Epithelial cell of prostate (primary cell): ENCODE measurements around the gene CISH.

ENCODE experiments used
- DNase-seq: peaks from one replicate; pipeline ENCODE4 v3.0.0-alpha.2; 2011; ENCODE audit warnings: low read depth, low spot score
- H3K27ac ChIP-seq: fragments of 450-650 bp; 2 replicates; pipeline ENCODE4 v1.5.1; 2017; ENCODE audit warnings: mild to moderate bottlenecking

The CISH gene

DNA sequence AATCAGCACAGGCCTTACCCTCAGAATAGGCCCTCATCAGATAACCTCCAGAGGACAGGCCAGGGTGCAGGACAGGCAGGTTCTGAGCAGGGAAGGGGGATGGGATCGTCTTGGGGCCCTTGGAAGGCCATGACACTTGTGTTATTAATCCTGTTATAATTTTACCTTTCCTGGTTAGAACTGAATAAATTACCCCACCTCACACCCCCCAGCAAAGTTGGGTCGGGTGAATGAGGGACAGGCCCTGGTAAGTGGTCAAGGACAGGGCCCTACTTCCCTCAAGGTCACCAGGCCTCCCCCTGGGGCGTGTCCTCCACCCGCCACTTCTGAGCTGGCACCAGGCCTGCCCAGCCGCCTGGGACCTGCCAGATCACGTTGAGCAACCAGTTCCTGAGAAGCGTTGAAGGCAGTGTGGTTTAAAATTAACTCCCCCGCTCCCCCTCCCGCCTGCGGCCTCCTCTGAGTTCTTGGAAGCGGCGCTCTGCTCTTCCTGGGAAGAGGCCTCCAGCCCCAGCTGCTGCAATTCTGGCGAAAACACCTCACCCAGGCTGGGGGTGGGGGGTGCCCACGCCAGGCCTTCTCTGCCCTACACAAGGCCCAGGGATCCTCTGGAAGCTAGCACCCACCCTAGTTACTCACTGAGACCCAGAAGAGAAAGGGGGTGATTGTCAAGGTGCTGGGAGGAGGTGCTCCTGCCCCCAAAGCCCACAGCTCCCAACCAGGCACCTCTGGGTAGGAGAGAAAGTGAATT lies 10.6 kb downstream of the CISH start:
- DNase-seq: no peak
- peak overlapping the region; percentile 91 for H3K27ac ChIP-seq

DNA sequence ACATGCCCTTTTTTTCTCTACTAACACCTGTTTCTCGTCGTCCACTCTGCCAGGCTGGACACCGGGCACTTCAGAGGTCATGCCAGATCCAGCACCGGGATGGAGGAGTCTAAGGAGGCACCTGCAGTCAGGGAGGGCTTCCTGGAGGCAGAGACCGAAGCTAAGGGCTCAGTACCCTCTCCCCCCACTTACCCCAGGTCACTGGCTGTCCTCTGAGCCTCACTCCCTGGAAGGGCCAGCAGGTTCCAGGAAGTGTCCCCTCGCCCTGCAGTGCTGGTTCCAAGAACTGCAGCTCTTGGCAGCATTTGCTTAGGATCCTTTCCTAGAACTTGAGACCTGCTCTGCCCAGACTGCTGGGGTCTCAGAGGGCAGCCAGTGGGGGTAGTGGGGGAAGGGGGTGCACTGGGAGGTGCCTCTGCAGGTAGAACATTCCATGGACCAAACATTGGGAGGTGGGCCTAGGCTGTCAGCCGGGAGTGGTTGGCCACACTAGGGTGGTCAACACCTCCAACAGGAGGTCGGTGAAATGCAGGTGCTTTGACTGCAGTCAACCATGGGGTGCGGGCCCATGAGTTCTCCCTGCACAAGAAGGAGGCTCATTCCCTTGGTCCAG lies 11.3 kb downstream of the CISH start:
- H3K27ac ChIP-seq: no peak overlapping the region
- DNase-seq: no peak

DNA sequence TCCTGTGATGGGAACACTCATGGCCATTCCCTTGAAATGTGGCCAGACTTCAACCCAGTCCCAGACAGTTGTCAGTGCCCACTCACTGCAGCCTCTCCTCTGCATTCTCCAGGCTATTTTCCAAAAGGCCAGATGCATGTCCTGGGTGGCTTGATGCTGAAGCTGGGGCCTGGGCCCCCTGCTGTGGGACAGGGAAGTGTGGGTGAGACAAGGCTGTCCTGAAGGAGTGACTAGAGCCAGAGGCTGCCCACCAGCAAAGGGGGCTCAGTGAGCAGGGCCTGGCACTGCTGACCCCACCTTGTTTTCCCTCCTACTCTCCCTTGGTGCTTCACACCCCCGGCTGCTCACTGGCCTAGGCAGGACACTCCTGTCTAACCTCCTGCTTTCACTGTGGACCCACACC lies 11.9 kb downstream of the CISH start:
- no peak for DNase-seq
- no peak overlapping the region for H3K27ac ChIP-seq

DNA sequence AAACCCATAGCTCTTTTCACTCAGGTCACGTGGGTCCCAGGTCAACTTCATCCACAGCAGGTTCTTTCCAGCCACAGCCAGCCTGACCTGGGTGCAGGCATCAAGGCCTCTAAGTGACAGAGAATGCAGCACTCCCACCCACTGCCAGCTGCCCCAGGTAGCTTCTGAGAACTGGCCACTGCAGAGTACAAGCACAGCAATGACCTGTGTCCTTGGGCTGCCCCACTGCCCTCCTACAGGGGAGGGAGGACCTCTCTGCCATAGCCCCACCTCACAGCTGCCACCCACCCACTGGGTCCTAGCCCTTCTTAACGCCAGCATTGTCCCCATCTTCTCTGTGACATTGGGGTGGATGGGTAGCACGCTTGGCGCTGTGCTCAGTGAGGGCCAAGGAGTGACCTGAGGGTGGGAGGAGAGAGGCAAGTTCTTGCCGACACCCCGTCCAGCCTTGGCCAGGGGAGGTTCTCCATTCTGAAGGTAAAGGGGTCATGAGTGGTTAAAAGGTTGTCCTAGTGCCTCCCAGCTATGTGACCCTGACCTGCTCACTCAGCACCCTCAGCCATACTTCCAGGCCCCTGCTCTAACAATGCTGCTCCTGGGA lies 12.4 kb downstream of the CISH start:
- no peak for DNase-seq
- no peak overlapping the region for H3K27ac ChIP-seq

DNA sequence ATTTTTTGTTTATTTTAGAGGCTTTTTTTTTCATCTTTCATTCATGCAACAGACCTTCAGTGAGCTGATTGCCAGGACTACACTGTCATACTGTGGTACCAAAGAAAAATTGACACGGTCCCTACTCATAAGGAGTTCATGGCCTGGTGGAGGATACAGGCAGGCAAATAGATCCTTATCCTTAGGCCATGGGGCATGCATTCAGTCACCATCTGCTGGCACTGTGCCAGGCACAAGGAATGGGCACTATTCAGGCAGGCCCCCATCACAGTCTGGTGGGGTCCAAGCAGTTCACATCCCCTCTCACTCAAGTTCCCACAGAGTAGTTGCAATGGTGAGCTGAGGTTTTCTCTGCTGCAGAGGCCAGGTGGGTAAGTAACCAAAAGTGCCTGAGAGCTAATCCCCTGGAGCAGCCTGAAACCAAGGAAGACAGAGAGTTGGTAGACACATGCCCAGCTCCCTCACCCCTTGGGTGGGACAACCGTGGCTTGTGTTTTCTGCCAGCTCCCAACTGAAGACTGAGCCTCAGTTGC lies 17.3 kb downstream of the CISH start:
- no peak overlapping the region for H3K27ac ChIP-seq
- DNase-seq: no peak

DNA sequence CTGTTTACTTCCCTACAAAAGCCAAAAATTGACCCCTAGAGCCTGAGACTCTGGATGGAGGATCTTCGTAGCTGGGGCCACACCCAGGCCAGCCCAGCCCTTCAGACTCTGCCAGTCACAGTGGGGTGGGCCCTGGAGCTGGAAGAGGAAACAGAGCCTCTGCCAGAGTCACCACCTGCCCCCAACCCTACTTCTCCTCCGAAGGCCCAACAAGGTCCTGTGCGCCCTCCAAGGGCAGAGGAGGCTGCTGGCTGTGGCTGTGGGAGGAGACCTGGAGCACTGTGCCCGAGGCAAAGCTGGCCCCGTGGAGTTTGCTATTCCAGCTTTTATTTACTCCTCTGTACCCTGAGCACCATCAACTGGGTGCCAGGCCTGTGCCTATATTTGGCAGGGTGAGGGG lies 19.0 kb downstream of the CISH start:
- no peak overlapping the region for H3K27ac ChIP-seq
- no peak for DNase-seq

DNA sequence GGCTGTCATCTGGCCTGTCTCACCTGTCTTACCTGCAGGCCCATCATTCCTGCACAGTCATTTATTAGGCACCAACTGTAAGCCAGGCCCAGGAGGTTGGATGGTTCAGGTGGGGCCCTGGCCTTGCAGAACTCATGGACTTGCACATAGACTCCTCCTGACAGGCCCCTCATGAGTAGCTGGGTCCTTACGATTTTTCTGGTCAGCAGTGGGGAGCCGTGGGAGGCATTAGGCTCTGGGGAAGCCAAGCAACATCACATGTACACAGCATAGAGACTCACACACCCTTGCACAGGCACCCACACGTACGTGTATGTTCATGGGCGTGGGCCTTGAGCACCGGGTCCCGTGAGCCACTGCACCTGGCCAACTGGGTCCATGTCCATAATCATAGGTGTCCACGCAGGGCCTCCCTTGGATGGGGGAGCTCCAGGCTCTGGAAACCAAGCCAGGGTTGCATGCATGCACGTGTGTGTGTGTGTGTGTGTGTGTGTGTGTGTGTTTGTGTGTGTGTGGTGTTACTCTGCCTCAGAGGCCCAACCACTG lies 20.3 kb downstream of the CISH start:
- no peak for DNase-seq
- no peak overlapping the region for H3K27ac ChIP-seq

DNA sequence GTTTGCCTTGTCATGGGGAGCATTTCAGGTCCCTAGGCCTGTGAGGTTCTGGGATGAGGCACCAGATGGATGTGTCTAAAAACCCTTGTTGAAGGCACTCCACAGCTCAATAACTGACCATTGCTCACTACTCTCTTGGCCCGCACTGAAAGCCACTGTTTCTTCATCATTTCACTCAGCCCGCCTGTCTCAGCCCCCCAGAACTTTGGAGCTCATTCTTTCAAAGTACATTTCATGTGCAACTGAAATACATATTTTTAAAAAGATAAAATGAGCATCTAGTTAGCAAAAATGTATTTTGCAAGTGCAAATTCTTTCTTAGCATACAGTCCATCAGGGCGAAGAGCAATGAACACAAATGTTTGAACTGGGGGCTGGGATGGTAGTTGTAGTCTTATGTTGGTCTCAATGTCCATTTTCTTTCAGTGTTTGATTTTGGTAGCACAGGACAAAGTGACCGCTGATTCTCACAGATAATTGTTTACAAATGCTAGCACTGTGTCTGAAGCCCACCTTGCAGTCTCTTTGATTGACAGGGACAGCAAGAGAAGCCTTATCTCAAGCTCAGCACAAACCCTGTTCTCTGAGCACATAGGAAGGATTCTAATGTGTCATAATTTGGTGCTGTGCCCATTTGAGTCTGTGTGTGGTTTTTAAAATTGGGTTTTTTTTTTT lies 22.7 kb downstream of the CISH start:
- H3K27ac ChIP-seq: no peak overlapping the region
- DNase-seq: no peak

DNA sequence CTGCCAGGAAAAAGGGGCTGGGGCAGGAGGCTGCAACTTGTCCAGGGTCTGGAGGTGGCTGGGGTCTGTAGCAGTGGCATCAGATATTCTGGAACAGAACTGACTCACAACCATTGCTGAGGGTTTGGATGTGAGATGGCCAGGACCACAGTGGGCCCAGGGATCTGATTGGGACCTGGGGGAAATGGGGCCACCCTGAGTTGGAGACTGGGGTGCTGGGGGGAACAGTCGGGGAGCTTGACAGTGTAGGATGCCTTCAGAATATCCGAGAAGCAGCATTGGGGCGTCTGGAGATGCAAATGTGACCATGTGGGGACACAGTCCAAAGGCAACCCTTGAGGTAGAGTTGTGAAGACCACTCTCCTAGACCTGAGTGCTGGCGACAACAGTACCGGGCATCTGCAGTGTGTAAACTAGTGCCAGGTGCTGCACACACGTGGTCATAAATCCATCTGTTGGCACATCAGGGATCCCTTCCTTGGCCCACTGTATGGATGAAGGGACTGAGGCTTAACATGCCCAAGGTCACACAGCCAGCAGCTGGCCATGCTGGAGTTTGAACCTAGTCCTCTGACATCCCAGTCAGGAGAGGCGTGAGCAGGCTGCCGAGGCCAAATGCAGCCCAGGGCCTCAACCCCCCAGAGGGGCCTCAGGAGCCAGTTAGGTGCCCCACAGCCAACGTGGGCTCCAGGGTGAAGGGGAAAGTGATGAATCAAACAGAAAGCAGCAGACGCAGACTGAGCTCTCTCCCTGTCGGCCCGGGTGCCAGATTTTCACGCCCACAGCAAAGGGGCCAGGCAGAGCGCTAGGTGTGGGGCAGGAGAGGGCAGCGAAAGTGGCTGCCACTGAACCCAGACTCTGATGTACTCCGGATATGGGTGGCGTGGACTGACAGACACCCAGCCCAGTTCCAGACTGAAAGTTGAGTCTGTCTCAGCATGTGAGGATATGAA lies 23.5 kb downstream of the CISH start:
- no peak overlapping the region for H3K27ac ChIP-seq
- DNase-seq: no peak

DNA sequence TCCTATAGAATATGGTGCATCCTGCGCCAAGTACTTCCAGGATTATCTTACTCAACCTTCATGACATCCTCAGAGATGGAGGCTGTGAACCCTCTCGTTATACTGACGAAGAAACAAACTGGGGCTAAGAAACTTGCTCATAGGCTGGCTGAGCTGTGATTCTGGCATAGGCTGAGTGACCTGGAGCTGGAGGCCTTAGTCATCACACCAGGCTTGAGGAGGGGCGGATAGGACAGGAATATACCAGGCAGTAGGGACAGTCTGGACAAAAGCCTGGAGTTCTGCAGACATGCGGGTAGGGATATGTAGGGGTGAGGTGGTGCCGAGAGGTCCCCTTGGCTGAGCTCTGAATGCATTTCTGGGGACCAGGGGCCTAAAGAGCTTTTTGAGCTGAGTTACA lies 24.2 kb downstream of the CISH start:
- no peak overlapping the region for H3K27ac ChIP-seq
- DNase-seq: no peak

DNA sequence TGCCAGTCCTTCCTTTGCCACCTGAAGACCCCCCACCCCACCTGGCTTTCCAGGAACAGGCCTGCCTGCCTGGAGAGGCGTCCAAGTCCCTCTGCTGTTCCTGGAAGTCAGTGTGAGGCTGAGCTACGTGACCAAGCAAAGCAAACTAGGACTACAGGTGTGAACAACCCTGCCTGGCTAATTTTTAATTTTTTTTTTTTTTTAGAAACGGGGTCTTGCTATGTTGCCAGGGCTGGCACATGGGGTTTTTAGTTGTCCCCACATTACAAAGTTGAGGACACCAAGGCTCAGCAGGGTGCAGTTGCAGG lies 24.9 kb downstream of the CISH start:
- DNase-seq: no peak
- H3K27ac ChIP-seq: no peak overlapping the region

DNA sequence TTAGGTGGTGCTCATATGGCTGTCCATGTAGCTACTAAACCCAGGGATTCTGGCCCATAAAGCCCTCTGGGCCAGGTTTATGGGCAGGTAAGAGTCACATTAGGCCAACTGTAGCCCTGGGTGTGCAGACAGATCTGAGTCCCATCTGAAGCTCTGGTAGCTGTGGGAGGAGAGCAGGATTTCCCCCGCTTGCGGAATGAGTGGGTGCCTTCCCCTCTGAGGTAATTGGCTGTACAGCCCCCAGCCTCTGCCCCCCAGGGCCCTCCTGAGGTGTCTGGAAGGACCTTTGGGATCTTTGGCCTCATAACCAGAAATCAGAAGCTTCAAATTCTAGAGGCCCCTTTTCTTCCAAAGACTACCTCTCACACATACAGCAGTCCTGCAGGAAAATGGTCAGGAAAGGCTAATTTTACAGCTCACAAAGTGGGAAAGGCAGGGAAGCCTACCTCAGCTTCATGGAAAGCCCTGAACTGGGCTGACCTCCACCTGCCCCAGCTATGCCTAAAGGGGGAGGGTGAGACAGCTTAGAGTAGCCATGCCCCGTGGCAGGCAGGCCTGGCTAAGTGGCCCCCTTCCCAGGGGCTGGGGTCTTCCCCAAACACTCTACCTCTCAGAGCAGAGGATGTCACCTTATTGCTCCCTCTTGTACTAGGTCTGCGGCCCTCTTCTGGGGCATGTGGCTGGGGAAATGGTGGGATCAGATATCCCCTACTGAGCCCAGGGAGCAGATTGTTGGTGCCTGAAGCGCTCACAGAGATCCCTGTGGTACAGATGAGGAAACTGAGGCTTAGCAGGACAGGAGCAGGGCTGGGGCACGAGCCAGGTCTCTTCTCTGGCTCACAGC lies 25.4 kb downstream of the CISH start:
- DNase-seq: no peak
- H3K27ac ChIP-seq: no peak overlapping the region

DNA sequence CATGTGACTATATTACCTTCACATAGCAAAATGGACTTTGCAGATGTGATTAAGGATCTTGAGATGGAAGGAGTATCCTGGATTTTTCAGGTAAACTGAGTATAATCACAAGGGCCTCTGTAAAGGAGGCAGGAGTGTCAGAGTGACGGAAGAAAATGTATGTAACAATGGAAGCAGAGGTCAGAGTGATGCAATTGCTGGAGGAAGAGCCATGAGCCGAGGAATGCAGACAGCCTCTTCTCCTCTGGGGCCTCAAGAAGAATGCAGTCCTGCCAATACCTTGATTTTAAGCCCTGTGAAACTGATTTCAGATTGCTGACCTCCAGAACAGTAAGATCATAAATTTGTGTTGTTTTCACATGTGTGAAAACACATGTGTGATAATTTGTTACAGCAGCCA lies 27.2 kb downstream of the CISH start:
- no peak for DNase-seq
- no peak overlapping the region for H3K27ac ChIP-seq

DNA sequence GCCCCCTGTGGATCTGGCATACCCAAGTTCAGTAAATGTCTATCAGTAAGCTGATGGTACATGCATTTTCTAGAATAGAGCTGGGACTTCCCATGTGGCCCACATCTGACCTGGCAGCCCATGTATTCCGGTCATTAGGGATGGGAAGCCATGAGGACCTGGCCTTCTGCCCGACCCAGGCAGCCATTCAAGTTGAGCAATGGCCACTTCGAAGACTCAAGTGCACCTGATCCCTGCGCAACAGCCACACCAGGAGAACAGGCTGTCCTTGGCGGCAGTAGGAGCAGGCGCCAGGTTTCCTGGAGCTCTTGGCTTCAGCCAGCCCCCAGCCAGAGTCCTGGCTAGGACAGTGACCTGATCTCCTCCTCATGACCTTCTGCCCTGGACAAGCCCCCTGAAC lies 27.7 kb downstream of the CISH start:
- H3K27ac ChIP-seq: no peak overlapping the region
- DNase-seq: no peak

DNA sequence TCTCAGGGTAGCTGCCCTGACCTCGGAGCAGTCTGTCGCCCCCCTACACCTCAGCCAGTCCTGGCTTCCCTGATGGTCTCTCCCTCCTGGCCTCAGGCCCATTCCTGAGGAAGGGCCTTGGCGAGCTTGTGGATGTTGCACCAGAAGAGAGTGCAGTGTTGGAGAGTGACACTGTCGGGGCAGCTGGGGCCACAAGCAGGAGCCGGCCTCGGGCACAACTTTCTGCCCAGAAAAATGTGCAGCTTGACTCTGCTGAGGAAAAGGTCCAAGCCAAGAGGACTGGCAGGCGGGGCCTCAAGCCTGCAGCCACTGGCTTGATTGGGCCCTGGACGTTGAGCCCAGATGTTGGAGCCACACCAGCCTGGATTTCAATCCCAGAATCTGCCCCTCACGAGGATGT lies 29.5 kb downstream of the CISH start:
- DNase-seq: no peak
- no peak overlapping the region for H3K27ac ChIP-seq

DNA sequence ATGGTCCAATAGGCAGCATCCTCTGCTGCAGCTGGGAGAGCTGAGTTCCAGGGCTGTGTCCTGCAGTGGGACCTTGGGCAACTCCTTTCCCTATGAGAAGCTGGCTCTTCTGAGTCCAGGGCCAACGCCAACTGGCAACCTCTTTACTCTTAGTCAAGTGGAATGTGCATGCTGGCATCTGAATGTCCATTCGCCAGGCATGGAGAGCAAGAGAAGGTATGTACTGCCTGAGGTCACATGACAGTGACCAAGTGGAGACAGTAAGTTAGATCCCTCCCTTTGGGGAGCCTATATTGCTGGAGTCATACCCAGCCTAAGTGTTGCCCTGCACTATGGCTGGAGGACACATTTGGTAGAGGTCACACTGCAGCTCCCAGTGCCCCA lies 30.1 kb downstream of the CISH start:
- no peak for DNase-seq
- H3K27ac ChIP-seq: no peak overlapping the region

DNA sequence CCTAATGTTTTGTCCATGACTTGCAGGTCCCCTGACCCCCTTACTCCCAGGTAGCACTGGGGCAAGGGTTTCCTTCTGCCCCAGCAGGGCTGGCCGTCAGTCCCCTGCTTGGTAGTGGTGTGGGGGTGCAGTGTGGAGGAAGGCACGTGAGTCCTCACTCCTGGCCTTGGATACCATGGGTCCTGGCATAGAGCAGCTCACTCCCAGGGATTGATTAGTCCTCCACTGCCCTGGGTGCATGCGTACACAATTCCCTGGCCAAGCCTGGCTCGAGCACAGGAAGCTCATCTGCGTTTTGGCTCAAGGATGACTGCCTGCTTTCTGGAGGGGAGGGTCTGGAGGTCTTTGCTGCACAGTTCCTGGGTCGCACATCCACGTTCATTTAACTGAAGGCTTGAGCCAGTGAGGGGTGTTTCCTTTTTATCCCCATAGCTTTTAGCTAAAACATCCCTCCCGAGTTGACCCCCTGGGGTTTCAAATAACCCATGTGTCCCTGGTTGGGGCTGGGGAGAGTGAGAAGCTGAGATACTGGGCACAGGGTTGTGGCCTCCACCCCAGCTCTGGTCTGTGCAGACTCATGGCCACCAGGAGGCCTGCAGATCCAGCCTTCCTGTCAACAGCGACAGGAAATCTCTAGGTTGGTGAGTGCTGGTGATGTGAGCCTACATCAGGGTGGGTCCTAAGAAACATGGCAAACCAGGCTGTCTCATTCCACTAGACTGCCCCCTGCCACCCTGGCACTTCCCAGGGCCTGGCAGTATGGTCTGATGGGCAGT lies 30.7 kb downstream of the CISH start:
- no peak overlapping the region for H3K27ac ChIP-seq
- DNase-seq: no peak

DNA sequence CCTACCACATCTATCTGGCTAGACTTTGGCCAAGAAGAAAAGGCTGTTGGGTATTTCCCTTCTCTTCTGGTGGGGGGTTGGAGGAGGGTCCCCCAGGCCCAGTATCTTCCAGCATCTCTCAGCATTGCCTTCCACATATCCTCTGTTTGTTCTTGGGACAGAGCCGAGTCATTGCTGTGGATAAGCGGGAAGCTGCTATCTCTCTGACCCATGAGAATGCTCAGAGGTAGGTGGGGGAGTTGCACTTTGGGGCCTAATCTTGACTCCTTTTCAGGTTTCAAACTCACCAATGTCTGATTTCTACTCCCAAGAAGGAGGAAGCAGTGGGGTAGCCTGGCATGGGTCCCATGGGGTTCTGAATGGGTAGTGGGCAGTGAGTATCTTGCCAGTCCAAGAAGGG lies 34.2 kb downstream of the CISH start:
- no peak for DNase-seq
- H3K27ac ChIP-seq: no peak overlapping the region
